ENCODE data around the gene HMBS.
A peak's percentile ranks its signal among the peaks of the same experiment; 100 is the strongest.

- no peak; a peak in 1 of 3 replicates for TF ChIP-seq POLR2A (IDR thresholded peaks at IDR 0.05; ENCODE audit: control extremely low read depth in 1 of 2, low read depth in 2 of 2, low read length in 2 of 2)
- TF ChIP-seq KDM5A (IDR thresholded peaks at IDR 0.05; ENCODE audit: low read length), result peak; percentile 53; the same call in 1 of the 2 replicates
- TF ChIP-seq EZH2 (IDR thresholded peaks at IDR 0.05; ENCODE audit: low read depth, low read length, severe bottlenecking), result no peak
- no peak for TF ChIP-seq CTCF (IDR thresholded peaks at IDR 0.05; ENCODE audit: control extremely low read depth in 1 of 3, insufficient read depth in 1 of 3, low read depth in 1 of 3, low read length in 3 of 3)
- no peak for TF ChIP-seq CHD7 (IDR thresholded peaks at IDR 0.05; ENCODE audit: insufficient replicate concordance, low read length)
- no peak for TF ChIP-seq USF2 (IDR thresholded peaks at IDR 0.05; ENCODE audit: low read length)
- no peak for TF ChIP-seq SUZ12 (IDR thresholded peaks at IDR 0.05; ENCODE audit: low read length)
- no peak; the same call in 1 of the 2 replicates for TF ChIP-seq POLR2AphosphoS5 (IDR thresholded peaks at IDR 0.05; ENCODE audit: low read depth, low read length)
- no peak for TF ChIP-seq JUND (IDR thresholded peaks at IDR 0.05; ENCODE audit: low read length)
- TF ChIP-seq EP300 (IDR thresholded peaks at IDR 0.05; ENCODE audit: borderline replicate concordance in 1 of 2, low read depth in 2 of 2, low read length in 2 of 2), result no peak
- no peak for TF ChIP-seq SIRT6 (IDR thresholded peaks at IDR 0.05; ENCODE audit: low read length)
- no peak for TF ChIP-seq ATF3 (IDR thresholded peaks at IDR 0.05; ENCODE audit: insufficient read depth, low read depth, low read length)
- TF ChIP-seq CREB1 (IDR thresholded peaks at IDR 0.05), result no peak
These were observed 16.5 kb downstream of the HMBS start for GRCh38 chr11:119100994-119101758.
